ENCODE results near the gene SNAPC3.

The SNAPC3 gene

DNA sequence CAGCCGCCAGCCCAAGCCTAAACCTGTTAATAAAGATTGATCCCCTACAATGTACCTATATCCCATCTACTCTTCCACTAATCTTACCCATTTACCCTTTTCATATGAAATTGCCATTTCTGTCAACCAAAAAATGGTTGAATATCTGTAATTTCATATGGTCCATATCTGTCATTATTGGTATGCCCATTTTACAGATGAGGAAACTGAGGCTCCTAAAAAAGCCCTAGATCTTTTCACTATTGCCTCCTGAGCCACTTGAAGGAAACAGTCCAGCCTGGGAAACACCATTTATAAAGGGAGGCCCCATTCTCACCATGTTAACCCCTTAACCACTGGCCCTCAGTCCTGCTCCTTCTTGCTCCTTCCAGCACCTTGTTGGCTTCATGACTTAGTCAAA, 41.2 kb upstream of the SNAPC3 start:
- Mint-ChIP-seq H3K27me3 (ENCODE audit: low read depth, poor library complexity) (peaks cover 2% of the 10 kb centered on the region), H3K4me3 (no peak overlapping the region), H3K27ac (no peak overlapping the region), H3K36me3 (ENCODE audit: low read depth) (peaks cover 4% of the 10 kb centered on the region), H3K9me3 (peaks cover 8% of the 10 kb centered on the region), H3K4me1 (no peaks in the 10 kb centered on the region)
- no peak for DNase-seq
- TF ChIP-seq, protein P1, sequence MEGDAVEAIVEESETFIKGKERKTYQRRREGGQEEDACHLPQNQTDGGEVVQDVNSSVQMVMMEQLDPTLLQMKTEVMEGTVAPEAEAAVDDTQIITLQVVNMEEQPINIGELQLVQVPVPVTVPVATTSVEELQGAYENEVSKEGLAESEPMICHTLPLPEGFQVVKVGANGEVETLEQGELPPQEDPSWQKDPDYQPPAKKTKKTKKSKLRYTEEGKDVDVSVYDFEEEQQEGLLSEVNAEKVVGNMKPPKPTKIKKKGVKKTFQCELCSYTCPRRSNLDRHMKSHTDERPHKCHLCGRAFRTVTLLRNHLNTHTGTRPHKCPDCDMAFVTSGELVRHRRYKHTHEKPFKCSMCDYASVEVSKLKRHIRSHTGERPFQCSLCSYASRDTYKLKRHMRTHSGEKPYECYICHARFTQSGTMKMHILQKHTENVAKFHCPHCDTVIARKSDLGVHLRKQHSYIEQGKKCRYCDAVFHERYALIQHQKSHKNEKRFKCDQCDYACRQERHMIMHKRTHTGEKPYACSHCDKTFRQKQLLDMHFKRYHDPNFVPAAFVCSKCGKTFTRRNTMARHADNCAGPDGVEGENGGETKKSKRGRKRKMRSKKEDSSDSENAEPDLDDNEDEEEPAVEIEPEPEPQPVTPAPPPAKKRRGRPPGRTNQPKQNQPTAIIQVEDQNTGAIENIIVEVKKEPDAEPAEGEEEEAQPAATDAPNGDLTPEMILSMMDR (IDR thresholded peaks at IDR 0.05), result no peak

DNA sequence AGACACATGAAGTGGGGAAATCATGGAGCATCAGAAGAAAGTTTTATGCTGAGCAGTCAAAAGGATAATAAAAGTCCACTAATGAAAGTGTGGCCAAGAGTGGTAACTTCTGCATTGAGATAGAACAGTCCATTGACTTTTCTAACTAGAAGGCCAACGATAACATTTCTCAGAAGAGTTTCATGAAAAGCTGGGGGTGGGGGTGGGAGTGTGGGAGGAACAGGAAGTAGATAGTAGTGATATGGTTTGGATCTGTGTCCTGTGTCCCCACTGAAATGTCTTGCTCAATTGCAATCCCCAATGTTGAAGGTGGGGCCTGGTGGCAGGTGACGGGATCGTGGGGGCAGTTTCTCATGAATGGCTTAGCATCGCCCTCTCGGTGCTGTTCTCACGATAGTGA, 36.2 kb upstream of the SNAPC3 start:
- H3K27me3 Mint-ChIP-seq (ENCODE audit: low read depth, poor library complexity), result peaks cover 2% of the 10 kb centered on the region
- H3K27ac Mint-ChIP-seq, result no peak overlapping the region
- no peaks in the 10 kb centered on the region for H3K9me3 Mint-ChIP-seq
- TF ChIP-seq, protein P1 (IDR thresholded peaks at IDR 0.05), result no peak
- H3K4me3 Mint-ChIP-seq, result no peak overlapping the region
- DNase-seq, result no peak
- no peaks in the 10 kb centered on the region for H3K4me1 Mint-ChIP-seq
- H3K36me3 Mint-ChIP-seq (ENCODE audit: low read depth), result no peaks in the 10 kb centered on the region

DNA sequence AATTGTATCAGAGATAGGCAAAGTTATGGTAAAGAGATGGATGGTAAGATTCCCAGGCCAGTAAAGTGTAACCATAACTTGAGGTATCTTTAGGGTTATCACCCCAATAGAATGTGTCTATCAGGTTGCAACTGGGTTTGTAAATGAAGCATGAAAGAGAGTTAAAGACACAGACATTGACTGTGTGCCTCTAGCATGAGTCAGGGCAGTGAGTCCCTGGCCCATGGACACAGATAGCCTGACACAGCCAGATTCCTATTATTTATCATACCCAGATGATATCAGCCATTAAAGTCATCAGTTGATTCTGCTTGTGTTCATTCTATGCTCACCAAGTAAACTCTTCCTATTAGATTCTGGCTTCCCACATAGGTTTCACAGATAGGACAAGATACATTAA, 33.5 kb upstream of the SNAPC3 start:
- Mint-ChIP-seq H3K27ac (no peak overlapping the region), H3K27me3 (ENCODE audit: low read depth, poor library complexity) (peaks cover 3% of the 10 kb centered on the region), H3K9me3 (no peaks in the 10 kb centered on the region), H3K4me1 (no peaks in the 10 kb centered on the region), H3K36me3 (ENCODE audit: low read depth) (no peaks in the 10 kb centered on the region), H3K4me3 (no peak overlapping the region)
- TF ChIP-seq, protein P1 (IDR thresholded peaks at IDR 0.05), result no peak
- no peak for DNase-seq

DNA sequence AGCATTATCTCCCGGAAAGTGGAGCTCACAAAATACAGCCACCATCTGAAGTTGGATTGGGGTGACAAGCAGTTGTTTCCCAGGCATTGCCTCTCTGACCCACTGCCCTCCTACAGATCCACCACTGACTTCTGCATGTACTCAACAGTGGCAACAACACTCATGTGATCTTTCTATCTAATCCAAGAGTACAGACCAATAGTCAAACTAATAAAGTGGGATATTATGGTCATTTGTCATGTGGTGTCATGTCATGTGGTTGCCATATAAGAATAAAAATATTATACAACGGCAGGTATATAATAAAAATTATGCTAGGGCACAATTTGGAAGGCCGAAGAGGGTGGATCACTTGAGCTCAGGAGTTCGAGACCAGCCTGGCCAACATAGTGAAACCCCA, 33.0 kb upstream of the SNAPC3 start:
- no peaks in the 10 kb centered on the region for H3K9me3 Mint-ChIP-seq
- H3K4me3 Mint-ChIP-seq, result no peak overlapping the region
- TF ChIP-seq, protein P1 (IDR thresholded peaks at IDR 0.05), result no peak
- DNase-seq, result no peak
- H3K27me3 Mint-ChIP-seq (ENCODE audit: low read depth, poor library complexity), result peaks cover 3% of the 10 kb centered on the region
- no peaks in the 10 kb centered on the region for H3K4me1 Mint-ChIP-seq
- no peaks in the 10 kb centered on the region for H3K36me3 Mint-ChIP-seq (ENCODE audit: low read depth)
- H3K27ac Mint-ChIP-seq, result no peak overlapping the region

DNA sequence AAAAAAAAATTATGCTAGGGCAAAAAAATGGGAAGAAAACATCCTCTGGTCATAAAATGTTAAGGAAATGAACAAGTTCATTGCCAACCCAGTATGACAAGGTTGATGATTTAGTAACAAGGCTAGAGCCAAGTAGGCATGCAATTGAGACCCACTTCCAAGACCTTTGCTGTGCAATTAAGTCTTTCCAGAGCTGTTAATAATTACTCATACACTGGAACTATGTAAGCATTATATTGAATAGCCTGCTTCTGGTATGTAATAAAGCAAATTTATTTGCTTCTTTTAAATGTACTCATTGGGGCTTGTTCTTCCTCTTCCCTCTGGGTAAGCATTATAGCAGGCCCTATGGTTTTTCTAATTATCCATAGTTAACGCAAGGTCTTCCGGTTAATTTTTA, 32.5 kb upstream of the SNAPC3 start:
- Mint-ChIP-seq H3K9me3 (no peaks in the 10 kb centered on the region), H3K4me3 (no peak overlapping the region), H3K27ac (no peak overlapping the region), H3K36me3 (ENCODE audit: low read depth) (no peaks in the 10 kb centered on the region), H3K27me3 (ENCODE audit: low read depth, poor library complexity) (peaks cover 3% of the 10 kb centered on the region), H3K4me1 (no peaks in the 10 kb centered on the region)
- TF ChIP-seq, protein P1 (IDR thresholded peaks at IDR 0.05), result no peak
- DNase-seq, result no peak

DNA sequence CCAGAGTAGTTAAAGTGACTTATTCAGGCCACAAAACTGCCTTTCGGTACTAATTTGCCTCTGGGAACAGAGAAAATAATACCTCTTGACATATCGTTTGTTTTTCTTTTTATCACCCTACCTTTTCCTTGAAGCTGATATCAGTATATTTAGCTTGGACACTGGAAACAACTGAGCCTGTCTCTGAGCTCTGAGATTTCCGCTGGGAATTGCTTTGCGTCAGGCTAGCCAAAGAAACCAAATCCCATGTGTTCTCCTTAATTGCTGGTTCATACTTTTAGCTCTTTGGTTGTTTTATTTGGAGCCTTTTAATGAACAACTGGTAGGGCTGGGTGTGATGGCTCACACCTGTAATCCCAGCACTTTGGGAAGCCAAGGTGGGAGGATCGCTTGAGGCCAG, 30.3 kb upstream of the SNAPC3 start:
- no peak for DNase-seq
- H3K9me3 Mint-ChIP-seq, result no peaks in the 10 kb centered on the region
- TF ChIP-seq, protein P1 (IDR thresholded peaks at IDR 0.05), result no peak
- H3K36me3 Mint-ChIP-seq (ENCODE audit: low read depth), result no peaks in the 10 kb centered on the region
- no peak overlapping the region for H3K27ac Mint-ChIP-seq
- no peak overlapping the region for H3K4me3 Mint-ChIP-seq
- peaks cover 3% of the 10 kb centered on the region for H3K27me3 Mint-ChIP-seq (ENCODE audit: low read depth, poor library complexity)
- H3K4me1 Mint-ChIP-seq, result no peaks in the 10 kb centered on the region

Data from nephron progenitor cell (in vitro differentiated cells).